A673 (cell line): ENCODE results near the gene CDC37L1.

ENCODE experiments used
- EZH2 ChIP-seq: fragments of 200-600 bp; sonication (generic); IDR thresholded peaks from 2 replicates; pipeline ENCODE4 v1.6.1; 2017; ENCODE audit warnings: borderline replicate concordance, low read depth, mild to moderate bottlenecking, mixed read lengths, antibody characterized with exemption, low read length; ENCODE audit not compliant: poor library complexity, severe bottlenecking
- TF ChIP-seq, protein P1 (sequence below): fragments of 300-800, 200-600 bp; sonication (generic); conservative IDR thresholded peaks from 2 replicates; pipeline ENCODE4 v1.5.1; 2017; ENCODE audit warnings: low read depth, mild to moderate bottlenecking, antibody characterized with exemption, low read length, moderate library complexity, mixed read lengths

- TF ChIP-seq, protein P1, sequence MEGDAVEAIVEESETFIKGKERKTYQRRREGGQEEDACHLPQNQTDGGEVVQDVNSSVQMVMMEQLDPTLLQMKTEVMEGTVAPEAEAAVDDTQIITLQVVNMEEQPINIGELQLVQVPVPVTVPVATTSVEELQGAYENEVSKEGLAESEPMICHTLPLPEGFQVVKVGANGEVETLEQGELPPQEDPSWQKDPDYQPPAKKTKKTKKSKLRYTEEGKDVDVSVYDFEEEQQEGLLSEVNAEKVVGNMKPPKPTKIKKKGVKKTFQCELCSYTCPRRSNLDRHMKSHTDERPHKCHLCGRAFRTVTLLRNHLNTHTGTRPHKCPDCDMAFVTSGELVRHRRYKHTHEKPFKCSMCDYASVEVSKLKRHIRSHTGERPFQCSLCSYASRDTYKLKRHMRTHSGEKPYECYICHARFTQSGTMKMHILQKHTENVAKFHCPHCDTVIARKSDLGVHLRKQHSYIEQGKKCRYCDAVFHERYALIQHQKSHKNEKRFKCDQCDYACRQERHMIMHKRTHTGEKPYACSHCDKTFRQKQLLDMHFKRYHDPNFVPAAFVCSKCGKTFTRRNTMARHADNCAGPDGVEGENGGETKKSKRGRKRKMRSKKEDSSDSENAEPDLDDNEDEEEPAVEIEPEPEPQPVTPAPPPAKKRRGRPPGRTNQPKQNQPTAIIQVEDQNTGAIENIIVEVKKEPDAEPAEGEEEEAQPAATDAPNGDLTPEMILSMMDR, result no peak
- no peak for TF ChIP-seq EZH2
These were observed 54.8 kb downstream of the CDC37L1 start for GRCh38 chr9:4734150-4734549.
